ENCODE measurements around the gene INPP5E.

INPP5E gene

GRCh38 chr9:136385015-136385414 is 54.6 kb downstream of the INPP5E start:
- no peak for DNase-seq (ENCODE audit: low read depth)

DNA sequence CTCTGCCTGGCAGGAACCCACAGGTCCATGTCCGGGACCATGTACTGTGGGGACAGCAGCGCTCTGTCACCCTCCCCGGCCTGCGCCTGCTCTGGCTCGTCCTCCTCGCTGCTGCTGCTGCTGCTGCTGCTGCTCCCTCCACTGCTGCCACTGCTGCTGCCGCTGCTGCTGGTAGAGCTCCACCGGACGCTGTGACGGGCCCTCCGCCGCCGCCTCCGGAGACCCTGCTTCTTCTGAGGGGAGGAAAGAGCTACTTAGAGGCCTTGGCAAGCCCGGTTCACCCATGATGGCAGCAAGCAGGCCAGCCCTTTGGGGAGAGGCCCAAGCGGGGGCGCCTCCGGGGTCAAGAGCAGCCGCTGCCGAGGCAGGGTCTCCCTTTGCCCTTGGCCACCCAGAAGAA is 56.2 kb downstream of the INPP5E start:
- no peak for DNase-seq (ENCODE audit: low read depth)

GRCh38 chr9:136381966-136382513 is 57.6 kb downstream of the INPP5E start:
- DNase-seq (ENCODE audit: low read depth): no peak

DNA sequence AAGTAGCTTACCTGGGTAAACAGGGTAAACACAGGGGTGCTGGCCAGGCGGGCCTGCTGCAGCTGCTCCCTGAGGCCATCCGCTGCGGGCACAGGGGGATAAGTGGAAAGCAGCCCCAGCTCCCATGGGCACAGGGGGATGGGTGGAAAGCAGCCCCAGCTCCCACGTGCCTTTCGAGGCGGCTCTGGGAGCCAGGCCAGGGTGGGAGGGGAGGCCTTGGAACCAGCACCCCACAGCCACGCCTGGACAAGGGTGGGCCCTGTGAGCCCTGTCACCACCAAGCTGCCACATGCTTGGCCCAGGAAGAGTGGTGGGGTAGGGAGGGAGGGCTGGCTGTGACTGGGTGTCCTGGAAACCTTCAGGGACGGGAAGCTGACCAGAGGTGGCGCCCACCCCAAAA is 58.3 kb downstream of the INPP5E start:
- no peak for DNase-seq (ENCODE audit: low read depth)

- DNase-seq (ENCODE audit: low read depth): no peak
Measured at GRCh38 chr9:136380381-136380780, 59.3 kb downstream of the INPP5E start.

DNA sequence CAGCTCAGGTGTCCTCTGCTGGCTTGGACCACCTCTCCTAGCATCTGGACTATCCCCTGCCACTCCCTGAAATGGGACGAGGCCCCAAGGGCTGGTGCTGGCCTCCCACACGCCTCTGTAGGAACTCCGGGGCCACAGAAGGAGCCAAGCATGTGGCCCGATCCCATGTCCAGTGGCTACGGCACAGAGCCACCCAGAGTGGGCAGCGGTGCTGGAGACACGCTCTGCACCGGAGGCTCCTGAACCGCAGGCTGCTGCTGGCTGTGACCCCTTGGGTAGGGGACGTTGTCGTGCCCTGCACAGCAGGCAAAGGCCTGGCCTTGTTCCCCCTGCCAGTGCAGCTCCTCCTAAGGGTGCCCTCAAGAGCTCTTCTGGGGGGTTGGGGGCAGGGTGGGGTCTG is 59.8 kb downstream of the INPP5E start:
- DNase-seq (ENCODE audit: low read depth): no peak

GRCh38 chr9:136379401-136379800 is 60.2 kb downstream of the INPP5E start:
- DNase-seq (ENCODE audit: low read depth): no peak

DNA sequence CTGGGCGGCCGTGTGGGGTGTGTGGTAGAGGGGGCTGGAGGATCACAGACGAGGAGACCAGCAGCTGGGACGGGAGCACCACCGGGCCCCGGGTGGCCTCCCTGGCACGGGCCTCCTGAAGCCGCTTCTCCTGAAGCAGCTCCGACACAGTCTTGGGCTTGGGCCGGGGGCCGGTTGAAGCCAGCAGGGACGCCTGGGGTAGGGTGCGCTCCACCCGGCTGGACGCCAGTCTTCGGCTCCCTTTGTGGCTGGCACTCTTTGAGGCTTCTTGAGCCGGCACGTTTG is 60.7 kb downstream of the INPP5E start:
- DNase-seq (ENCODE audit: low read depth): no peak
